Measurements from ENCODE around the gene METAP1.

GRCh38 chr4:98950925-98951324 is 44.6 kb upstream of the METAP1 start:
- TF ChIP-seq POLR2A (IDR thresholded peaks at IDR 0.05; ENCODE audit: low read length) (no peak), TFCP2L1 (CRISPR knock-in tag; IDR thresholded peaks at IDR 0.05) (no peak), CTCF (IDR thresholded peaks at IDR 0.05) (no peak), CHD2 (IDR thresholded peaks at IDR 0.05; ENCODE audit: low read length, partially characterized antibody) (no peak), JUN (IDR thresholded peaks at IDR 0.05) (no peak), SREBF2 (IDR thresholded peaks at IDR 0.05) (no peak), SMC3 (IDR thresholded peaks at IDR 0.05) (no peak), FOXS1 (CRISPR knock-in tag; IDR thresholded peaks at IDR 0.05) (no peak), REST (IDR thresholded peaks at IDR 0.05) (no peak), EP300 (IDR thresholded peaks at IDR 0.05) (no peak)
- TF ChIP-seq, protein P1, sequence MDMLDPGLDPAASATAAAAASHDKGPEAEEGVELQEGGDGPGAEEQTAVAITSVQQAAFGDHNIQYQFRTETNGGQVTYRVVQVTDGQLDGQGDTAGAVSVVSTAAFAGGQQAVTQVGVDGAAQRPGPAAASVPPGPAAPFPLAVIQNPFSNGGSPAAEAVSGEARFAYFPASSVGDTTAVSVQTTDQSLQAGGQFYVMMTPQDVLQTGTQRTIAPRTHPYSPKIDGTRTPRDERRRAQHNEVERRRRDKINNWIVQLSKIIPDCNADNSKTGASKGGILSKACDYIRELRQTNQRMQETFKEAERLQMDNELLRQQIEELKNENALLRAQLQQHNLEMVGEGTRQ (IDR thresholded peaks at IDR 0.05) = no peak

Measured in A549 (cell line).